ENCODE measurements around the gene AKAP5.
A peak's percentile ranks its signal among the peaks of the same experiment; 100 is the strongest.

The AKAP5 gene

GRCh38 chr14:64442300-64442988, 22.9 kb upstream of the AKAP5 start:
- no peak overlapping the region for H3K4me3 ChIP-seq (ENCODE audit: low read depth, low read length)
- DNase-seq (ENCODE audit: low read depth), result no peak
- no peak for TF ChIP-seq CTCF (IDR thresholded peaks at IDR 0.05; ENCODE audit: low read depth, low read length, missing control alignments)

GRCh38 chr14:64444140-64444539, 21.2 kb upstream of the AKAP5 start:
- TF ChIP-seq CTCF (IDR thresholded peaks at IDR 0.05; ENCODE audit: low read depth, low read length, missing control alignments), result no peak
- no peak overlapping the region for H3K4me3 ChIP-seq (ENCODE audit: low read depth, low read length)
- DNase-seq (ENCODE audit: low read depth), result no peak

- DNase-seq (ENCODE audit: low read depth), result peak; percentile 77
- H3K4me3 ChIP-seq (ENCODE audit: low read depth, low read length), result no peak overlapping the region
- TF ChIP-seq CTCF (IDR thresholded peaks at IDR 0.05; ENCODE audit: low read depth, low read length, missing control alignments), result no peak
These were observed 20.1 kb upstream of the AKAP5 start for GRCh38 chr14:64444984-64445845.

- no peak for TF ChIP-seq CTCF (IDR thresholded peaks at IDR 0.05; ENCODE audit: low read depth, low read length, missing control alignments)
- no peak for DNase-seq (ENCODE audit: low read depth)
These were observed 17.2 kb upstream of the AKAP5 start for GRCh38 chr14:64447876-64448670.

GRCh38 chr14:64450255-64450654, 15.0 kb upstream of the AKAP5 start:
- no peak overlapping the region for H3K4me3 ChIP-seq (ENCODE audit: low read depth, low read length)
- DNase-seq (ENCODE audit: low read depth), result no peak
- TF ChIP-seq CTCF (IDR thresholded peaks at IDR 0.05; ENCODE audit: low read depth, low read length, missing control alignments), result no peak

More at GRCh38 chr14:64447876-64448670, 17.2 kb upstream of the AKAP5 start:
- H3K4me3 ChIP-seq (ENCODE audit: low read depth, low read length), result no peak overlapping the region

GRCh38 chr14:64454671-64455070, 10.6 kb upstream of the AKAP5 start:
- no peak overlapping the region for H3K4me3 ChIP-seq (ENCODE audit: low read depth, low read length)
- no peak for DNase-seq (ENCODE audit: low read depth)
- no peak for TF ChIP-seq CTCF (IDR thresholded peaks at IDR 0.05; ENCODE audit: low read depth, low read length, missing control alignments)

All from GM12864 (cell line).